GM12872 (cell line): ENCODE results near the gene CPED1.

Experiments used
- CTCF ChIP-seq: IDR thresholded peaks from 3 replicates; pipeline ENCODE4 v1.5.1; 2011; ENCODE audit warnings: low read depth, mild to moderate bottlenecking, low read length, moderate library complexity; ENCODE audit not compliant: insufficient read depth

CPED1 gene

GRCh38 chr7:121334875-121335648 lies 346.6 kb downstream of the CPED1 start:
- TF ChIP-seq CTCF, result no peak

- no peak for TF ChIP-seq CTCF
Observed at GRCh38 chr7:121336579-121336978, 348.1 kb downstream of the CPED1 start.

- TF ChIP-seq CTCF, result 0 out of 3 replicates have a peak, but pooled peaks have one; percentile 31
Observed at GRCh38 chr7:121337398-121337797, 348.9 kb downstream of the CPED1 start.

- no peak for TF ChIP-seq CTCF
Observed at GRCh38 chr7:121339082-121339481, 350.6 kb downstream of the CPED1 start.

GRCh38 chr7:121341933-121342332 lies 353.4 kb downstream of the CPED1 start:
- TF ChIP-seq CTCF, result no peak

- no peak for TF ChIP-seq CTCF
Observed at GRCh38 chr7:121342631-121343030, 354.1 kb downstream of the CPED1 start.

GRCh38 chr7:121343302-121343701 lies 354.8 kb downstream of the CPED1 start:
- TF ChIP-seq CTCF, result no peak

- no peak for TF ChIP-seq CTCF
Observed at GRCh38 chr7:121344093-121344492, 355.6 kb downstream of the CPED1 start.
